Transverse colon (tissue), 4 donors: ENCODE measurements around the gene OSBPL2.

Experiments
- POLR2A ChIP-seq: fragments of 450-650 bp; IDR thresholded peaks from one replicate; pipeline ENCODE4 v1.6.1; 2016; ENCODE audit warnings: antibody characterized with exemption, mild to moderate bottlenecking, moderate library complexity
- POLR2AphosphoS5 ChIP-seq, 3 donors: sonication (generic); formaldehyde crosslinking; IDR thresholded peaks; one replicate each; pipeline ENCODE4 v1.6.1; 2016; ENCODE audit warnings: antibody characterized with exemption in 3 of 3
- TF ChIP-seq, protein P1 (sequence below), 5 experiments: fragments of 200-600 bp in 3 of 5; fragments of 450-650 bp in 2 of 5; sonication (generic) in 3 of 5; IDR thresholded peaks; 1 replicate in 2 of 5; 2 replicates in 3 of 5; pipeline ENCODE4 v1.5.1; 2016 to 2017; ENCODE audit warnings: antibody characterized with exemption in 5 of 5, inconsistent platforms in 3 of 5, mild to moderate bottlenecking in 2 of 5, moderate library complexity in 1 of 5

DNA sequence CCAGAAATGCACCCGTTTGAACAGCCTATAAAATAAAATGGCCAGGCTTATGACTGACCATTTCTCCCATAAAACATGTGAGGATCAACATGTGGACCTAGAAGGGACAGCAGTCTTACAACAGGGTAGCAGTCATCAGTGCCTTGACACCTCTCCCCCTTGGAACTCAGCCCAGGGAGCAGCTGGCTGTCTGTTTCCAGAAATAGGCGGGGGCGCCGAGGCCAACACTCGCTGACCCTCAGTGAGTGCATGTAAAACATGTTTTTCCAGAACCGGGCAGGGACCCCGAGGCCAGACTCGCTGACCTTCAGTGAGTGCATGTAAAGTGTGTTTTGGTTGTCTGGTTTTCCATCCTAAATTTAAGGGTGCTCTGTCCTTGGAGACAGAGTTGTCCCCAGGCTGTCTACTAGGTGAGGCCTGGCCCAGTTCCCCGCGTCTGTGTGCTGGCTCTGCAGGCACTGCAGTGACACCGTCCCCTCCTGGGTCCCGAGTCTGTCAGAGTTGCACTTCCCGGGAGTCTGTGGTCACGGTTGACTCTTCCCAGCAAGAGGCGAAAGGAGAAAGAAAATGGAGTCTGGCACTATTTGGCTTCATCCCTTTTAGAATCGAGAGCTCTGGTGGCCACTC lies 44.7 kb downstream of the OSBPL2 start:
- TF ChIP-seq, protein P1, sequence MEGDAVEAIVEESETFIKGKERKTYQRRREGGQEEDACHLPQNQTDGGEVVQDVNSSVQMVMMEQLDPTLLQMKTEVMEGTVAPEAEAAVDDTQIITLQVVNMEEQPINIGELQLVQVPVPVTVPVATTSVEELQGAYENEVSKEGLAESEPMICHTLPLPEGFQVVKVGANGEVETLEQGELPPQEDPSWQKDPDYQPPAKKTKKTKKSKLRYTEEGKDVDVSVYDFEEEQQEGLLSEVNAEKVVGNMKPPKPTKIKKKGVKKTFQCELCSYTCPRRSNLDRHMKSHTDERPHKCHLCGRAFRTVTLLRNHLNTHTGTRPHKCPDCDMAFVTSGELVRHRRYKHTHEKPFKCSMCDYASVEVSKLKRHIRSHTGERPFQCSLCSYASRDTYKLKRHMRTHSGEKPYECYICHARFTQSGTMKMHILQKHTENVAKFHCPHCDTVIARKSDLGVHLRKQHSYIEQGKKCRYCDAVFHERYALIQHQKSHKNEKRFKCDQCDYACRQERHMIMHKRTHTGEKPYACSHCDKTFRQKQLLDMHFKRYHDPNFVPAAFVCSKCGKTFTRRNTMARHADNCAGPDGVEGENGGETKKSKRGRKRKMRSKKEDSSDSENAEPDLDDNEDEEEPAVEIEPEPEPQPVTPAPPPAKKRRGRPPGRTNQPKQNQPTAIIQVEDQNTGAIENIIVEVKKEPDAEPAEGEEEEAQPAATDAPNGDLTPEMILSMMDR (IDR thresholded peaks at IDR 0.05), result no peak
- TF ChIP-seq POLR2A (no peak), POLR2AphosphoS5 (IDR thresholded peaks at IDR 0.05) (no peak)
